ENCODE results near the gene FGF6. TPM values are rescaled to one million over a fixed set of nuclear protein-coding genes. Genes with fewer than 3 reads are reported as not detected.

The FGF6 gene
- total RNA-seq, 6 donors from 2014 or later, result not detected

- Histone ChIP-seq H3K36me3 (no peaks in the 10 kb centered on the region), H3K27ac (no peak overlapping the region), H3K4me1 (no peaks in the 10 kb centered on the region), H3K27me3 (no peaks in the 10 kb centered on the region), H3K9me3 (no peaks in the 10 kb centered on the region), H3K4me3 (no peak overlapping the region)
- 56 to 75% methylated on average over 4 of the region's 4 CpGs for WGBS, 2 donors
- no peak for ATAC-seq (ENCODE audit: low FRiP score in 2 of 2)
- no peak for DNase-seq
- TF ChIP-seq POLR2A (IDR thresholded peaks at IDR 0.05) (no peak), EP300 (IDR thresholded peaks at IDR 0.05) (no peak)
Measured at GRCh38 chr12:4433745-4434058, 11.9 kb downstream of the FGF6 start.

- no peaks in the 10 kb centered on the region for H3K9me3 ChIP-seq
- TF ChIP-seq POLR2A (IDR thresholded peaks at IDR 0.05) (no peak), CTCF (IDR thresholded peaks at IDR 0.05) (no peak), EP300 (IDR thresholded peaks at IDR 0.05) (no peak), POLR2AphosphoS5 (IDR thresholded peaks at IDR 0.05) (no peak)
- no peak overlapping the region for H3K4me3 ChIP-seq
- H3K27me3 ChIP-seq, result no peaks in the 10 kb centered on the region
- H3K4me1 ChIP-seq, result no peaks in the 10 kb centered on the region
- 64 to 70% methylated on average over 9 of the region's 9 CpGs for WGBS, 2 donors
- H3K27ac ChIP-seq, result no peak overlapping the region
- DNase-seq (no peak), ATAC-seq (ENCODE audit: low FRiP score in 2 of 2) (no peak)
- H3K36me3 ChIP-seq, result no peaks in the 10 kb centered on the region
Measured at GRCh38 chr12:4432878-4433744, 12.5 kb downstream of the FGF6 start.

- Histone ChIP-seq H3K27ac (no peak overlapping the region), H3K36me3 (no peaks in the 10 kb centered on the region), H3K9me3 (no peaks in the 10 kb centered on the region), H3K4me1 (no peaks in the 10 kb centered on the region), H3K4me3 (no peak overlapping the region), H3K27me3 (no peaks in the 10 kb centered on the region)
- no peak for DNase-seq
- TF ChIP-seq POLR2AphosphoS5 (IDR thresholded peaks at IDR 0.05) (no peak), CTCF (IDR thresholded peaks at IDR 0.05) (no peak), POLR2A (IDR thresholded peaks at IDR 0.05) (no peak), EP300 (IDR thresholded peaks at IDR 0.05) (no peak)
- WGBS, 2 donors, result 70 to 82% methylated on average over 7 of the region's 7 CpGs
- no peak for ATAC-seq (ENCODE audit: low FRiP score in 2 of 2)
Measured at GRCh38 chr12:4431866-4432265, 13.7 kb downstream of the FGF6 start.

- H3K36me3 ChIP-seq, result no peaks in the 10 kb centered on the region
- TF ChIP-seq CTCF (IDR thresholded peaks at IDR 0.05) (no peak), POLR2A (IDR thresholded peaks at IDR 0.05) (no peak), POLR2AphosphoS5 (IDR thresholded peaks at IDR 0.05) (no peak), EP300 (IDR thresholded peaks at IDR 0.05) (no peak)
- ATAC-seq (ENCODE audit: low FRiP score in 2 of 2), result no peak
- no peaks in the 10 kb centered on the region for H3K9me3 ChIP-seq
- 80 to 82% methylated on average over 4 of the region's 4 CpGs for WGBS, 2 donors
- no peak for DNase-seq
- H3K4me3 ChIP-seq, result no peak overlapping the region
- H3K27me3 ChIP-seq, result no peaks in the 10 kb centered on the region
- H3K4me1 ChIP-seq, result no peaks in the 10 kb centered on the region
- no peak overlapping the region for H3K27ac ChIP-seq
Measured at GRCh38 chr12:4431436-4431835, 14.2 kb downstream of the FGF6 start.

GRCh38 chr12:4424422-4424821 lies 21.2 kb downstream of the FGF6 start:
- ATAC-seq (ENCODE audit: low FRiP score in 2 of 2), result no peak
- H3K9me3 ChIP-seq, result no peaks in the 10 kb centered on the region
- H3K4me1 ChIP-seq, result no peaks in the 10 kb centered on the region
- no peaks in the 10 kb centered on the region for H3K36me3 ChIP-seq
- H3K27me3 ChIP-seq, result no peaks in the 10 kb centered on the region
- TF ChIP-seq EP300 (IDR thresholded peaks at IDR 0.05), result no peak
- TF ChIP-seq POLR2AphosphoS5 (IDR thresholded peaks at IDR 0.05), result no peak
- no peak for TF ChIP-seq CTCF (IDR thresholded peaks at IDR 0.05)
- TF ChIP-seq POLR2A (IDR thresholded peaks at IDR 0.05), result no peak
- 55 to 67% methylated on average over 6 of the region's 6 CpGs for WGBS, 2 donors
- DNase-seq, result no peak
- H3K4me3 ChIP-seq, result no peak overlapping the region
- H3K27ac ChIP-seq, result no peak overlapping the region
